DOHH2 (cell line): ENCODE data around the gene HHEX.

Experiments
- H3F3A ChIP-seq: fragments of 200-600 bp; sonication (generic), shearing (Covaris generic); 2 replicates; pipeline ENCODE4 v1.6.0; 2016; ENCODE audit warnings: antibody characterized with exemption, mild to moderate bottlenecking; ENCODE audit not compliant: control insufficient read depth, insufficient read depth
- H3K27ac ChIP-seq: fragments of 200-600 bp; sonication (generic); 2 replicates; pipeline ENCODE4 v1.5.1; 2014; ENCODE audit warnings: low read depth, mild to moderate bottlenecking, low read length, moderate library complexity
- H3K27me3 ChIP-seq: fragments of 200-600 bp; sonication (generic); 2 replicates; pipeline ENCODE4 v1.6.1; 2014; ENCODE audit warnings: mild to moderate bottlenecking, low read length, mixed read lengths; ENCODE audit not compliant: control insufficient read depth
- H3K36me3 ChIP-seq: fragments of 200-600 bp; sonication (generic); 2 replicates; pipeline ENCODE4 v1.6.1; 2014; ENCODE audit warnings: mild to moderate bottlenecking, low read length, moderate library complexity, mixed read lengths; ENCODE audit not compliant: control insufficient read depth
- H3K4me1 ChIP-seq: fragments of 200-600 bp; sonication (generic); 2 replicates; pipeline ENCODE4 v1.6.1; 2014; ENCODE audit warnings: mild to moderate bottlenecking, low read length, mixed read lengths; ENCODE audit not compliant: control insufficient read depth
- H3K4me2 ChIP-seq: fragments of 200-600 bp; sonication (generic); 2 replicates; pipeline ENCODE4 v1.6.0; 2014; ENCODE audit warnings: mild to moderate bottlenecking, low read length, moderate library complexity
- H3K4me3 ChIP-seq: fragments of 200-600 bp; sonication (generic); 2 replicates; pipeline ENCODE4 v1.5.1; 2014; ENCODE audit warnings: mild to moderate bottlenecking, low read length, mixed read lengths
- H3K79me2 ChIP-seq: fragments of 200-600 bp; sonication (generic); 2 replicates; pipeline ENCODE4 v1.6.1; 2014; ENCODE audit warnings: mild to moderate bottlenecking, low read length, mixed read lengths; ENCODE audit not compliant: control insufficient read depth
- H3K9me2 ChIP-seq: fragments of 200-600 bp; sonication (generic); replicated peaks from 2 replicates; pipeline ENCODE4 v1.6.1; 2014; ENCODE audit warnings: mild to moderate bottlenecking, low read length, mixed read lengths; ENCODE audit not compliant: control insufficient read depth
- H3K9me3 ChIP-seq: fragments of 200-600 bp; sonication (generic); 2 replicates; pipeline ENCODE4 v1.6.1; 2014; ENCODE audit warnings: antibody characterized with exemption, low read length, mixed read lengths; ENCODE audit not compliant: control insufficient read depth, insufficient read depth
- H4K20me1 ChIP-seq: fragments of 200-600 bp; sonication (generic); 2 replicates; pipeline ENCODE4 v1.6.0; 2014; ENCODE audit warnings: low read depth, mild to moderate bottlenecking, antibody characterized with exemption, low read length, moderate library complexity; ENCODE audit not compliant: control insufficient read depth, insufficient read depth
- EZH2phosphoT487 ChIP-seq: fragments of 200-600 bp; sonication (generic); IDR thresholded peaks from 2 replicates; pipeline ENCODE4 v1.6.1; 2017; ENCODE audit warnings: borderline replicate concordance, mild to moderate bottlenecking, antibody characterized with exemption, low read length, moderate library complexity, mixed read lengths
- TF ChIP-seq, protein P1 (sequence below): fragments of 200-600 bp; sonication (generic); IDR thresholded peaks from one replicate; pipeline ENCODE4 v1.5.1; 2014; ENCODE audit warnings: antibody characterized with exemption, mild to moderate bottlenecking, low read depth, low read length; ENCODE audit not compliant: poor library complexity, severe bottlenecking

HHEX gene

DNA sequence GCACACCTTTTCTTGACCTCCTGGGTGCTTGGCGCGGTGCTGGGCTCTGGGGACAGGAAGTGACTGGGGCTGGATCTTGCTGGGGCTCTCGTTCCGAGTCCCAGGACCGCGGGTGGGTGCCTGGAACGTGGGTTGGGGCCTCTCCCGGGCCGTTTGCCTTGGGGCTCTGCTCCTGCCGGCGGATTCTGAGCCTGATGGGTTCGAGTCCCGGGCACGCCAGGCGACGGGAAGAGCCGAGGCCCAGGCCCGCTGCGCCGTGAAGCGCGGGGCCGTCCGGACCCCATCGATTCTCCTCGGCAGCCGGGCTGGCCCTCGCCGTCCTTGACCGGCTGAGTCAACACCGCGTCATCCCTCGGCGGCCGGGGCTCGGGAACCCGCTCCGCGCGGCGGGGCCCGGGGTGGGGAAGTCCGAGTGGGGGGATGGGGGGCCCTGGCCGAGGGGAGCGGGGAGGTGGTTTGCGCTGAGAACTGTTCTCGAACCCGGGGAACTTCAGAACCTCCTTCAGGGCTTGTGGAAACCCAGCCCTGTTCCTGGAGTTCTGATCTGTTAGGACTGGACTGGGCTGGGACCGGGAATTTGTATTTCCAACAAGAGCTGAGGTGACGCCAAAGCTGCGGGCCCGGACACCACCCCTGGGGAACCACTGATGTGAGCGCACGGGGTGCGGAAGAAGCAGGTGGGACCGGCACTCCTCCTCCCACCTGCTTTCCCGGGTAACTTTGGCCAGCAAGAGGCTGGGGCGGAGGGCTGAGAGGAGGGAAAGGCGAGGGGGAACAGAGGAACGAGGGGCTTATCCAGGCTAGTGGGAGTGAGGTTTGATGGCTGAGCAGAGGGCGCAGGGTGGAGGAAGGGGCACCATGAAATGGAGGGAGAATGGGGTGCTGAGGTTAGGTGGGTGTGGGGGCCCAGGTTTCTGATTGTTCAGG lies 6.2 kb downstream of the HHEX start:
- H3K36me3 ChIP-seq = peaks cover 8% of the 10 kb centered on the region
- H3K4me1 ChIP-seq = peaks cover 40% of the 10 kb centered on the region
- H3K9me3 ChIP-seq = no peaks in the 10 kb centered on the region
- H3K27me3 ChIP-seq = peaks cover 53% of the 10 kb centered on the region
- TF ChIP-seq, protein P1, sequence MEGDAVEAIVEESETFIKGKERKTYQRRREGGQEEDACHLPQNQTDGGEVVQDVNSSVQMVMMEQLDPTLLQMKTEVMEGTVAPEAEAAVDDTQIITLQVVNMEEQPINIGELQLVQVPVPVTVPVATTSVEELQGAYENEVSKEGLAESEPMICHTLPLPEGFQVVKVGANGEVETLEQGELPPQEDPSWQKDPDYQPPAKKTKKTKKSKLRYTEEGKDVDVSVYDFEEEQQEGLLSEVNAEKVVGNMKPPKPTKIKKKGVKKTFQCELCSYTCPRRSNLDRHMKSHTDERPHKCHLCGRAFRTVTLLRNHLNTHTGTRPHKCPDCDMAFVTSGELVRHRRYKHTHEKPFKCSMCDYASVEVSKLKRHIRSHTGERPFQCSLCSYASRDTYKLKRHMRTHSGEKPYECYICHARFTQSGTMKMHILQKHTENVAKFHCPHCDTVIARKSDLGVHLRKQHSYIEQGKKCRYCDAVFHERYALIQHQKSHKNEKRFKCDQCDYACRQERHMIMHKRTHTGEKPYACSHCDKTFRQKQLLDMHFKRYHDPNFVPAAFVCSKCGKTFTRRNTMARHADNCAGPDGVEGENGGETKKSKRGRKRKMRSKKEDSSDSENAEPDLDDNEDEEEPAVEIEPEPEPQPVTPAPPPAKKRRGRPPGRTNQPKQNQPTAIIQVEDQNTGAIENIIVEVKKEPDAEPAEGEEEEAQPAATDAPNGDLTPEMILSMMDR = no peak
- TF ChIP-seq EZH2phosphoT487 = no peak
- H4K20me1 ChIP-seq = no peaks in the 10 kb centered on the region
- no peak overlapping the region for H3K4me2 ChIP-seq
- H3F3A ChIP-seq = peaks cover 29% of the 10 kb centered on the region
- H3K4me3 ChIP-seq = no peak overlapping the region
- H3K9me2 ChIP-seq = no peaks in the 10 kb centered on the region
- H3K27ac ChIP-seq = no peak overlapping the region
- H3K79me2 ChIP-seq = no peaks in the 10 kb centered on the region

DNA sequence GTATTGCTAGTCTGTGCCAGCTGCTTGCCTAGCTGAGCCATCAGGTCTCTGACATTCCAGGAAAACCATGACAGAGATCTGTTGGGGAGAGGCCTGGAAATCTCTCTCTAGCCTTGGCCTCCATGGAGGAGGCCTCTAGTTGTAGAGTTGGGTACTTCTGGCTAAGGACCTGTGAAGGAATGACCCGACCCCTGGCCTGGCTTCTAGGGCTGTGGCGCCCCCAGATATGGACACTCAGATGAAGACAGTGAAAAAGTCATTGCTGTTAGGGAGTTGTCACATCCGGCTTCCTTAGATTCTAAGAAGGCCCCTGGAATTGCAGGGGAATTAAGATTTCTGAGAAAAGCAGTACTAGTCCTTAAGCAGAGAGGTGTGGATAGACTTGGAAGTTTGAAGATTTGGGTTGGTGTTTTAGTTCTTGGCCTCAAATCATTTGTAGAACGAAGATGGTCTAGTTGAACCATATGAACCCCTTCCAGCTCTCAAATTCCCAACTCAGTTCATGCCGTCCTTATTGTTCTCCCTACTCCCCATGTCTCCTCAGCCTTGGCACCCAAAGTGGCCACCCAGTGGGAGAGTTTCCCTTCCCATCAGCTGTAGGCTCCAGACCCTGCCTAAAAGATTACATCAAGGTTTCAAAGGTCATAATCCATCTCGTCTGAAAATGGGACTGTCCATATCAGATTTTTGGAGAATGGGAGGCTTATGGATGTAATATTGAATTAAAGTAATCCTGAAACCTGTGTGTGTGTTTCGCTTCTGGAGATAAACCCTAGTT lies 7.0 kb downstream of the HHEX start:
- H3K9me3 ChIP-seq = no peaks in the 10 kb centered on the region
- peaks cover 46% of the 10 kb centered on the region for H3K27me3 ChIP-seq
- H3K4me2 ChIP-seq = no peak overlapping the region
- no peaks in the 10 kb centered on the region for H3K9me2 ChIP-seq
- no peak overlapping the region for H3K27ac ChIP-seq
- H3K36me3 ChIP-seq = peaks cover 8% of the 10 kb centered on the region
- H3F3A ChIP-seq = peaks cover 29% of the 10 kb centered on the region
- H3K4me3 ChIP-seq = no peak overlapping the region
- no peaks in the 10 kb centered on the region for H3K79me2 ChIP-seq
- H4K20me1 ChIP-seq = no peaks in the 10 kb centered on the region
- H3K4me1 ChIP-seq = peaks cover 32% of the 10 kb centered on the region
- no peak for TF ChIP-seq EZH2phosphoT487
- TF ChIP-seq, protein P1 = no peak

DNA sequence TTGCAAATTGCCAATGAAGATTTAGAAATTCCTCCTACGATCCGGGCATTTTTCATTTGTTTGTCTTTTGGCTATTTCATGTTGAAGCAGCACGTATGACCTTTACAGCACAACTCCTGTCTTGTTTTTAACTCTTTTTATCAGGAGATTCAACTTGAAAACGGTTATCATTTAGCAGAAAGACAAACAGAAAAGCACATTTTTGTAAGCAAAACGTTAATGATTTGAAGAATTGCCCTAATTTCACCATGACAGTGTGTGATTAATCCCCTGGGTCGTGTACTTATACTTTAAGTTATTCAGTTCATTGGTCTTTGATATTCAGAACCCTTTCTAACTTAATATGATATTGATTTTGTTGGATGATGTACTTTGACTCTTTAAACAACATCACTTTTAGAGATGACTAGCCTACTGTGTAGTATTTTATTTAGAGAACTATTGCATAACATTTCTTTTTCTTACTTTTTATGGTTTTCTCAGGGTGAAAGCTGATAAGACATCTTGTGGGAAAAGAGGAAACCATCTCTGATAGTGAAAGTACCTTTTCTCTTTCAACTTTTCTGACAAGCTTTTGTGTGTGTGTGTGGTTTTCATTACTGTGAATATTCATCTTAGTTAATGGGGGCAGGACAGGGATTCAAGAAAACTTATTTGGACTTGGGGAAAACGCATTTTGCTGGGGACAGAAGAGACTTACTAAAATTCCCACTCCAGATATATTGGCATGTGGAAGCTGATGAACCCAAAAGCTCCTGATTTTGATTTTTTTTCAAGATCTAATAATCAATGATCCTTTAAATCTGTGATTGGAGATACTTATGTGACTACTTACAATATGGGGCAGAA lies 8.1 kb downstream of the HHEX start:
- Histone ChIP-seq H3K27ac (no peak overlapping the region), H3K27me3 (peaks cover 35% of the 10 kb centered on the region), H3K36me3 (peaks cover 4% of the 10 kb centered on the region), H3K4me3 (no peak overlapping the region), H3K9me3 (no peaks in the 10 kb centered on the region), H3K9me2 (no peaks in the 10 kb centered on the region), H3F3A (peaks cover 27% of the 10 kb centered on the region), H3K79me2 (no peaks in the 10 kb centered on the region), H3K4me2 (no peak overlapping the region), H3K4me1 (peaks cover 29% of the 10 kb centered on the region), H4K20me1 (no peaks in the 10 kb centered on the region)
- no peak for TF ChIP-seq EZH2phosphoT487
- TF ChIP-seq, protein P1 = no peak
